H9 (cell line): Measurements from ENCODE around the gene CD81. TPM values are rescaled to one million over a fixed set of nuclear protein-coding genes. Genes with fewer than 3 reads are reported as not detected.

ENCODE experiments used
- DNase-seq: peaks from one replicate; pipeline ENCODE4 v3.0.0-alpha.2; 2017
- H2AFZ ChIP-seq: one replicate; pipeline ENCODE4 v1.6.1; 2013; ENCODE audit warnings: mild to moderate bottlenecking, low read length, control low read depth, moderate library complexity
- H2AK5ac ChIP-seq: 2 replicates; pipeline ENCODE4 v1.6.1; 2013; ENCODE audit warnings: low read length, control low read depth, mixed read lengths; ENCODE audit not compliant: insufficient read length
- H2BK120ac ChIP-seq: one replicate; pipeline ENCODE4 v1.6.1; 2013; ENCODE audit warnings: low read depth, mild to moderate bottlenecking, low read length, control low read depth, inconsistent platforms; ENCODE audit not compliant: poor library complexity, severe bottlenecking
- H2BK12ac ChIP-seq: 2 replicates; pipeline ENCODE4 v1.6.1; 2013; ENCODE audit warnings: low read length, control low read depth, mixed read lengths, low read depth; ENCODE audit not compliant: insufficient read length
- H2BK15ac ChIP-seq: 2 replicates; pipeline ENCODE4 v1.6.1; 2013; ENCODE audit warnings: low read depth, low read length, control low read depth
- H2BK20ac ChIP-seq: one replicate; pipeline ENCODE4 v1.6.1; 2013; ENCODE audit warnings: low read depth, mild to moderate bottlenecking, low read length, control low read depth, inconsistent platforms; ENCODE audit not compliant: poor library complexity, severe bottlenecking
- H2BK5ac ChIP-seq: 2 replicates; pipeline ENCODE4 v1.6.1; 2013; ENCODE audit warnings: low read length, control low read depth, mixed read lengths; ENCODE audit not compliant: insufficient read length
- H3K14ac ChIP-seq: 2 replicates; pipeline ENCODE4 v1.6.1; 2013; ENCODE audit warnings: low read length, control low read depth; ENCODE audit not compliant: insufficient read depth
- H3K18ac ChIP-seq: 2 replicates; pipeline ENCODE4 v1.6.1; 2013; ENCODE audit warnings: low read depth, mild to moderate bottlenecking, mixed read lengths, low read length, control low read depth; ENCODE audit not compliant: insufficient read length
- H3K23ac ChIP-seq: 2 replicates; pipeline ENCODE4 v1.6.1; 2013; ENCODE audit warnings: low read length, control low read depth, mixed read lengths, low read depth; ENCODE audit not compliant: insufficient read length
- H3K23me2 ChIP-seq: 2 replicates; pipeline ENCODE4 v1.6.1; 2013; ENCODE audit warnings: low read depth, mild to moderate bottlenecking, mixed read lengths, low read length, control low read depth; ENCODE audit not compliant: insufficient read length, poor library complexity, severe bottlenecking
- H3K27ac ChIP-seq: 2 replicates; pipeline ENCODE4 v1.5.1; 2013; ENCODE audit warnings: low read length, control low read depth, mixed read lengths, low read depth; ENCODE audit not compliant: insufficient read length
- H3K27me3 ChIP-seq: 2 replicates; pipeline ENCODE4 v1.6.1; 2013; ENCODE audit warnings: low read length, control low read depth, inconsistent platforms; ENCODE audit not compliant: insufficient read depth
- H3K4ac ChIP-seq: 2 replicates; pipeline ENCODE4 v1.6.1; 2013; ENCODE audit warnings: low read depth, mild to moderate bottlenecking, control low read depth, inconsistent platforms, low read length, moderate library complexity
- H3K4me1 ChIP-seq: 2 replicates; pipeline ENCODE4 v1.6.1; 2013; ENCODE audit warnings: low read length, control low read depth, inconsistent platforms; ENCODE audit not compliant: insufficient read depth
- H3K4me2 ChIP-seq: 2 replicates; pipeline ENCODE4 v1.6.1; 2013; ENCODE audit warnings: low read length, control low read depth, mixed read lengths; ENCODE audit not compliant: insufficient read length, insufficient read depth
- H3K56ac ChIP-seq: 2 replicates; pipeline ENCODE4 v1.6.1; 2013; ENCODE audit warnings: low read depth, mild to moderate bottlenecking, mixed read lengths, low read length, control low read depth; ENCODE audit not compliant: insufficient read length
- H3K79me1 ChIP-seq: 2 replicates; pipeline ENCODE4 v1.6.1; 2013; ENCODE audit warnings: low read depth, mild to moderate bottlenecking, moderate library complexity, low read length, control low read depth, inconsistent platforms; ENCODE audit not compliant: insufficient read depth, poor library complexity, severe bottlenecking
- H3K79me2 ChIP-seq: 2 replicates; pipeline ENCODE4 v1.6.1; 2013; ENCODE audit warnings: low read length, control low read depth, inconsistent platforms; ENCODE audit not compliant: insufficient read depth
- H3K9ac ChIP-seq: 2 replicates; pipeline ENCODE4 v1.6.1; 2013; ENCODE audit warnings: low read length, control low read depth, mixed read lengths; ENCODE audit not compliant: insufficient read length; ENCODE audit errors: extremely low read depth
- H3K9me3 ChIP-seq: one replicate; pipeline ENCODE4 v1.6.1; 2013; ENCODE audit warnings: low read depth, low read length, inconsistent platforms; ENCODE audit not compliant: control insufficient read depth
- H3T11ph ChIP-seq: one replicate; pipeline ENCODE4 v1.6.1; 2013; ENCODE audit warnings: mild to moderate bottlenecking, low read length, control low read depth, inconsistent platforms
- H4K20me1 ChIP-seq: one replicate; pipeline ENCODE4 v1.6.1; 2013; ENCODE audit not compliant: control insufficient read depth, insufficient read length, insufficient read depth
- H4K5ac ChIP-seq: 2 replicates; pipeline ENCODE4 v1.6.1; 2013; ENCODE audit warnings: low read depth, mild to moderate bottlenecking, mixed read lengths, low read length, control low read depth; ENCODE audit not compliant: insufficient read length
- H4K8ac ChIP-seq: replicated peaks from 2 replicates; pipeline ENCODE4 v1.6.1; 2013; ENCODE audit warnings: low read length, control low read depth, mixed read lengths, low read depth; ENCODE audit not compliant: insufficient read length
- H4K91ac ChIP-seq: 2 replicates; pipeline ENCODE4 v1.6.1; 2013; ENCODE audit warnings: low read depth, mild to moderate bottlenecking, moderate library complexity, mixed read lengths, low read length, control low read depth; ENCODE audit not compliant: insufficient read length
- H3K27ac Mint-ChIP-seq, 3 experiments: 2 replicates in 2 of 3; 3 replicates in 1 of 3; pipeline ENCODE4 v1.8.0; 2020 to 2021; ENCODE audit warnings: mixed read lengths in 3 of 3, mild to moderate bottlenecking in 1 of 3, moderate library complexity in 1 of 3
- H3K27me3 Mint-ChIP-seq: 2 replicates; pipeline ENCODE4 v1.8.0; 2021; ENCODE audit warnings: low read depth, mild to moderate bottlenecking, moderate library complexity, mixed read lengths
- H3K36me3 Mint-ChIP-seq, 3 experiments: 2 replicates in 2 of 3; 3 replicates in 1 of 3; pipeline ENCODE4 v1.8.0; 2020 to 2021; ENCODE audit warnings: low read depth in 3 of 3, mixed read lengths in 3 of 3; ENCODE audit not compliant: insufficient read depth in 1 of 3
- H3K4me1 Mint-ChIP-seq, 2 experiments: 2 replicates each; pipeline ENCODE4 v1.8.0; 2020; ENCODE audit warnings: mixed read lengths in 2 of 2
- H3K4me3 Mint-ChIP-seq, 2 experiments: 2 replicates in 1 of 2; 3 replicates in 1 of 2; pipeline ENCODE4 v1.8.0; 2020 to 2021; ENCODE audit warnings: mild to moderate bottlenecking in 2 of 2, mixed read lengths in 2 of 2, moderate library complexity in 1 of 2
- H3K9me3 Mint-ChIP-seq, 2 experiments: 2 replicates in 1 of 2; 3 replicates in 1 of 2; pipeline ENCODE4 v1.8.0; 2020; ENCODE audit warnings: mild to moderate bottlenecking in 2 of 2, mixed read lengths in 2 of 2, moderate library complexity in 1 of 2
- WGBS: extraction: QIAGEN DNeasy Blood & Tissue Kit; methylation state at CpG from one replicate; pipeline ENCODE4 v1.1.7; 2013; ENCODE audit warnings: missing lambda C conversion rate, low lambda C conversion rate, mixed read lengths; ENCODE audit not compliant: insufficient read length; ENCODE audit errors: extremely low coverage; 5-methylcytosine and 5-hydroxymethylcytosine counted together
- total RNA-seq: library from RNA; stranded (reverse); gene quantifications from 2 replicates; pipeline ENCODE4 v1.2.1, GENCODE V29; 2021
- TF ChIP-seq, protein P1 (sequence below): fragments of 200-600 bp; sonication (generic); conservative IDR thresholded peaks from 3 replicates; pipeline ENCODE4 v1.8.0; 2021; ENCODE audit warnings: antibody characterized with exemption, mild to moderate bottlenecking

Gene CD81
- total RNA-seq, 1 experiment from 2014 or later = 246 TPM

DNA sequence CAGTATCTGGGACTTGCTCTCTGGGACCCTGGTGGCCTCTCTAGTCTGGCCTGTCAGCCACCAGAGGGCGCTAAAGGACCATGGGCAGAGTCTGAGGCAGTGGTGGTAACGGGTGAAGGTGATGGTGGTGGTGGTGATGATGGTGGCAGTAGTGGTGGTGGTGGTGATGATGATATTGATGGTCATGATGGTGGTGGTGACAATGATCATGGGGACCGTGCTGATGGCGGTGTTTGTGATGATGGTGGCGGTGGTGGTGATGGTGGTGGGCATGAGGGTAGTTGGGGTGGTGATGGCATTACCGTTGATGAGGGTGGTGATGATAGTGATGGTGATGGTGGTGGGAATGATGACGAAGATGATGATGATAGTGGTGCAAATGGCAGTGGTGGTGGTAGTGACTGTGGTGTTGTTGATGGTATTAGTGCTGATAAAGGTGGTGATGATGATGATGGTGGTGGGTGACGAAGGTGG is 51.2 kb downstream of the CD81 start:
- no peak overlapping the region for H3K4me2 ChIP-seq
- Mint-ChIP-seq H3K27ac (no peak overlapping the region), H3K27me3 (peaks cover 24% of the 10 kb centered on the region), H3K4me3 (no peak overlapping the region), H3K4me1 (no peaks in the 10 kb centered on the region), H3K9me3 (no peaks in the 10 kb centered on the region; a peak in 2 of 5 replicates), H3K36me3 (no peaks in the 10 kb centered on the region)
- H3K4ac ChIP-seq = no peak overlapping the region
- TF ChIP-seq, protein P1, sequence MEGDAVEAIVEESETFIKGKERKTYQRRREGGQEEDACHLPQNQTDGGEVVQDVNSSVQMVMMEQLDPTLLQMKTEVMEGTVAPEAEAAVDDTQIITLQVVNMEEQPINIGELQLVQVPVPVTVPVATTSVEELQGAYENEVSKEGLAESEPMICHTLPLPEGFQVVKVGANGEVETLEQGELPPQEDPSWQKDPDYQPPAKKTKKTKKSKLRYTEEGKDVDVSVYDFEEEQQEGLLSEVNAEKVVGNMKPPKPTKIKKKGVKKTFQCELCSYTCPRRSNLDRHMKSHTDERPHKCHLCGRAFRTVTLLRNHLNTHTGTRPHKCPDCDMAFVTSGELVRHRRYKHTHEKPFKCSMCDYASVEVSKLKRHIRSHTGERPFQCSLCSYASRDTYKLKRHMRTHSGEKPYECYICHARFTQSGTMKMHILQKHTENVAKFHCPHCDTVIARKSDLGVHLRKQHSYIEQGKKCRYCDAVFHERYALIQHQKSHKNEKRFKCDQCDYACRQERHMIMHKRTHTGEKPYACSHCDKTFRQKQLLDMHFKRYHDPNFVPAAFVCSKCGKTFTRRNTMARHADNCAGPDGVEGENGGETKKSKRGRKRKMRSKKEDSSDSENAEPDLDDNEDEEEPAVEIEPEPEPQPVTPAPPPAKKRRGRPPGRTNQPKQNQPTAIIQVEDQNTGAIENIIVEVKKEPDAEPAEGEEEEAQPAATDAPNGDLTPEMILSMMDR = peak; percentile 88
- no peak overlapping the region for H2BK12ac ChIP-seq
- no peak overlapping the region for H4K8ac ChIP-seq
- 100% methylated on average over 1 of the region's 8 CpGs for WGBS
- H3K27ac ChIP-seq = no peak overlapping the region
- no peaks in the 10 kb centered on the region for H3K4me1 ChIP-seq
- no peaks in the 10 kb centered on the region for H3K79me1 ChIP-seq
- H3K9ac ChIP-seq = no peak overlapping the region
- H3K14ac ChIP-seq = no peak overlapping the region
- no peak overlapping the region for H2AK5ac ChIP-seq
- H3K79me2 ChIP-seq = no peaks in the 10 kb centered on the region
- H2BK20ac ChIP-seq = no peak overlapping the region
- no peak overlapping the region for H2BK5ac ChIP-seq
- H3K23me2 ChIP-seq = no peaks in the 10 kb centered on the region
- no peaks in the 10 kb centered on the region for H3K9me3 ChIP-seq
- H2BK15ac ChIP-seq = no peak overlapping the region
- no peaks in the 10 kb centered on the region; the same call in 1 of the 2 replicates for H3K27me3 ChIP-seq
- H3K56ac ChIP-seq = no peak overlapping the region
- H3K23ac ChIP-seq = no peak overlapping the region
- no peak overlapping the region for H4K91ac ChIP-seq
- no peak overlapping the region for H2AFZ ChIP-seq
- no peak overlapping the region for H2BK120ac ChIP-seq
- no peaks in the 10 kb centered on the region for H4K20me1 ChIP-seq
- no peak overlapping the region for H4K5ac ChIP-seq
- DNase-seq = peak; percentile 74
- H3K18ac ChIP-seq = no peak overlapping the region
- no peak overlapping the region for H3T11ph ChIP-seq
